ENCODE results near the gene ANKRD40. TPM values are rescaled to one million over a fixed set of nuclear protein-coding genes. Genes with fewer than 3 reads are reported as not detected.

The ANKRD40 gene
- total RNA-seq, 1 donor from 2014 or later: 62.0 TPM

DNA sequence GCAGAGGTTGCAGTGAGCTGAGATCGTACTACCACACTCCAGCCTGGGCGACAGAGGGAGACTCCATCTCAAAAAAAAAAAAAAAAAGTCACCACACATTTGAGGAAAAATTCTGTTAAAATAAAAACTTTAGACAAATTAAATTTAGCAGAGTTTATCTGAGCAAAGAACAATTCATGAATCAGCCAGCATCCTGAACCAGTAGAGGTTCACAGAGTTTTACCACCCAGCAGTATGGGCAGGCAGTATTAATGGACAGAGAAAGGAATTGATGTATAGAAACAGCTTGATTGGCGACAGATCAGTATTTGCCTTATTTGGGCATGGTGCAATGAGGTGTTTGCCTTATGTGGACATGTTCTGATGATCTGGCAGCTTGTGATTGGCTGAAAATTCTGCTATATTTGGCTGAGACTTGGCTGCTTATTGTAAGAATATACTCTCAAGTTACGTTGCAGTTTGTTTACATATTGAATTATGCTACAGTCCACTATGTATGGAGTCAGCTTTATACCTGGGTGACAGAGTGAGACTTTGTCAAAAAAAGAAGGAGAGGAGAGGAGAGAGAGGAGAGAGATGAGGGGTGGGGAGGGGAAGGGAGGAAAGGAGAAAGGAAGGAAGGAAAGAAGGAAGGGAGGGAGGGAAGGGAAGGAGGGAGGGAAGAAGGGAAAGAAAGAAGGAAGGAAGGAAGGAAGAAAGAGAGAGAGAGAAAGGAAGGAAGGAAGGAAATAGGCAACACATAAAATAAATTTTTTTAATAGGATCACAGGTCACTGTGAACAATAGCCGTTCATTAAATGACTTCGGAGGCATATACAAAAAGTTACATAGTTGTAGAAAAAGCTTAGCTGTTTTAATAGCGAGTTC lies 58.4 kb downstream of the ANKRD40 start:
- H3K4me1 Mint-ChIP-seq: peaks cover 4% of the 10 kb centered on the region
- TF ChIP-seq, protein P1, sequence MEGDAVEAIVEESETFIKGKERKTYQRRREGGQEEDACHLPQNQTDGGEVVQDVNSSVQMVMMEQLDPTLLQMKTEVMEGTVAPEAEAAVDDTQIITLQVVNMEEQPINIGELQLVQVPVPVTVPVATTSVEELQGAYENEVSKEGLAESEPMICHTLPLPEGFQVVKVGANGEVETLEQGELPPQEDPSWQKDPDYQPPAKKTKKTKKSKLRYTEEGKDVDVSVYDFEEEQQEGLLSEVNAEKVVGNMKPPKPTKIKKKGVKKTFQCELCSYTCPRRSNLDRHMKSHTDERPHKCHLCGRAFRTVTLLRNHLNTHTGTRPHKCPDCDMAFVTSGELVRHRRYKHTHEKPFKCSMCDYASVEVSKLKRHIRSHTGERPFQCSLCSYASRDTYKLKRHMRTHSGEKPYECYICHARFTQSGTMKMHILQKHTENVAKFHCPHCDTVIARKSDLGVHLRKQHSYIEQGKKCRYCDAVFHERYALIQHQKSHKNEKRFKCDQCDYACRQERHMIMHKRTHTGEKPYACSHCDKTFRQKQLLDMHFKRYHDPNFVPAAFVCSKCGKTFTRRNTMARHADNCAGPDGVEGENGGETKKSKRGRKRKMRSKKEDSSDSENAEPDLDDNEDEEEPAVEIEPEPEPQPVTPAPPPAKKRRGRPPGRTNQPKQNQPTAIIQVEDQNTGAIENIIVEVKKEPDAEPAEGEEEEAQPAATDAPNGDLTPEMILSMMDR (conservative IDR thresholded peaks at IDR 0.05): no peak
- DNase-seq (ENCODE audit: low read depth, low spot score): no peak

DNA sequence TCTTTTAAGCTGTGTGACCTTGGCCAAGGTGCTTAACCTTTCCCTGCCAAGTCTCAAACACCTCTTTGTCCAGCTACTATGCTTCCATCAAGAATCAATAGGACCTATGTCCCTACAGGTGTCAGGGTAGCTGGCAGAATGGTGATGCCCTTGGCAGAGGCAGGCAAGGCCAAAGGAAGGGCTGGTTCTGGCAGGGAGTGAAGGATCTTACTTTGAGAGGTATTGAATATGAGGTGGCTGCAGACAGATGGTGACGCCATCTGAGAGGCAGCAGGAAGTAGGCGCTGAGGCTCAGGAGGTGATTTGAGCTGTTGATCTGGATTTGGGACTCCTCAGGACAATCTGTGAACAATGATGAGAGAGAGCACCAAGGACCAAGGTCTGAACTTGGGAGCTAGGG lies 60.5 kb downstream of the ANKRD40 start:
- Mint-ChIP-seq H3K27ac (ENCODE audit: unreplicated experiment) (no peak overlapping the region), H3K36me3 (ENCODE audit: low read depth) (no peaks in the 10 kb centered on the region)
- no peak for DNase-seq (ENCODE audit: low read depth, low spot score)

More for the DNA sequence above, 58.4 kb downstream of the ANKRD40 start:
- no peak overlapping the region for H3K4me3 Mint-ChIP-seq
- no peaks in the 10 kb centered on the region for H3K27me3 Mint-ChIP-seq (ENCODE audit: low read depth)
- H3K36me3 Mint-ChIP-seq (ENCODE audit: low read depth): no peaks in the 10 kb centered on the region
- H3K9me3 Mint-ChIP-seq: no peaks in the 10 kb centered on the region
- no peak overlapping the region for H3K27ac Mint-ChIP-seq (ENCODE audit: unreplicated experiment)

DNA sequence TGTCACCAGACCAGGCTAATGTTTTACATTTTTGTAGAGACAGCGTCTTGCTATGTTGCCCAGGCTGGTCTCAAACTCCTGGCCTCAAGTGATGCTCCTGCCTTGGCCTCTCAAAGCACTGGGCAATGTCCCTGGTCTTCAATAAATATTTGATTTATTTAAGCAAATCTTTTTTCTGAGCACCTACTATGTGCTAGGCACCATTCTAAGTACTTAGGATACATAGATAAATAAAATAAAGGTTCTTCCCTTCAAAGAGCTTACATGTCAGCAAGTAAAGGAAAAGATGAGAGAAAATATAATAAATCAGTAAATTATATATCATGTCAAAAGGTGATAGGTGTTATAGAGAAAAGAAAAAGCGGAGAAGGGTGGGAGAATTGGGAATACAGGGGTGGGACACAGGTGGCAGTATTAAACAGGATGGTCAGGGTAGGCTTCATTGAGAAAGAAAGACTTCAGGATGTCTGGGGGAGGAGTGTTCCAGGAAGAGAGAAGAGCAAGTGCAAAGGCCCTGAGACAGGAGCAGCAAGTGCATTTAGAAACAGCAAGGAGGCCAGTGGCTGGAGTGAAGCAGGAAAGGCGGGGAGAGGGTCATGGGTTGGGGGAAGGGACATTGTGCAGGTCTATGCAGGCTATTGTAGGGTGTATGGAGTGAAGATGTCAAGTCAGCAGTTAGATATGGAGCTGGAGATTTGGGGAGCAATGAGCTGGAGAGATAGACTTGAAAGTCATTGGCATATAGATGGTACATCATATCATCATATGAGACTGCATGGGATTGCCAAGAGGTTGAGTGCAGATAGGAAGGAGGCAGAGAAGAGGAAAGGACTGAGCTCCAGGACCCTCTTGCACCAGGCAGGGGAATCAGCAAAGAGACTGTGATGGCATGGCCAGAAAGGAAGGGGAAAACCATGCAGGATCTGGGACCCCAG lies 61.7 kb downstream of the ANKRD40 start:
- Mint-ChIP-seq H3K36me3 (ENCODE audit: low read depth) (no peaks in the 10 kb centered on the region), H3K27ac (ENCODE audit: unreplicated experiment) (no peak overlapping the region), H3K4me3 (no peak overlapping the region), H3K27me3 (ENCODE audit: low read depth) (no peaks in the 10 kb centered on the region), H3K9me3 (no peaks in the 10 kb centered on the region), H3K4me1 (peaks cover 13% of the 10 kb centered on the region)
- TF ChIP-seq, protein P1 (conservative IDR thresholded peaks at IDR 0.05): no peak
- DNase-seq (ENCODE audit: low read depth, low spot score): no peak

More for the DNA sequence above, 60.5 kb downstream of the ANKRD40 start:
- Mint-ChIP-seq H3K9me3 (no peaks in the 10 kb centered on the region), H3K27me3 (ENCODE audit: low read depth) (no peaks in the 10 kb centered on the region), H3K4me1 (peaks cover 4% of the 10 kb centered on the region), H3K4me3 (no peak overlapping the region)
- TF ChIP-seq, protein P1 (conservative IDR thresholded peaks at IDR 0.05): no peak

Other genes with a start within 250 kb of the ANKRD40 start
- gene CHAD, start 239.0 kb downstream of the ANKRD40 start, total RNA-seq: 0.19 and 0.27 TPM in 2 replicates
- 42.4 and 42.9 TPM in 2 replicates for gene RSAD1, start 229.1 kb downstream of the ANKRD40 start, total RNA-seq
- gene MYCBPAP, start 199.5 kb downstream of the ANKRD40 start, total RNA-seq: 1.2 and 1.7 TPM in 2 replicates
- gene EPN3, start 175.2 kb downstream of the ANKRD40 start, total RNA-seq: 0.11 TPM in 1 of 2 replicates, not detected in the other
- 24.4 and 25.8 TPM in 2 replicates for gene SPATA20, start 160.7 kb downstream of the ANKRD40 start, total RNA-seq
- 1.1 TPM in 2 replicates for gene CACNA1G, start 147.2 kb downstream of the ANKRD40 start, total RNA-seq
- gene ABCC3, start 73.0 kb downstream of the ANKRD40 start, total RNA-seq: not detected in 2 replicates
- 175 and 188 TPM in 2 replicates for gene LUC7L3, start 11.7 kb upstream of the ANKRD40 start, total RNA-seq
- gene ANKRD40CL, start 59.6 kb upstream of the ANKRD40 start, total RNA-seq: not detected in 2 replicates
- gene WFIKKN2, start 127.7 kb upstream of the ANKRD40 start, total RNA-seq: 0.07 and 0.09 TPM in 2 replicates
- 26.2 and 29.5 TPM in 2 replicates for gene TOB1, start 158.4 kb upstream of the ANKRD40 start, total RNA-seq

All from neural crest cell (in vitro differentiated cells).